ENCODE measurements around the gene IL17C.

IL17C gene

GRCh38 chr16:88687254-88687576 is 48.8 kb downstream of the IL17C start:
- no peak for DNase-seq

GRCh38 chr16:88687676-88688012 is 49.3 kb downstream of the IL17C start:
- no peak for DNase-seq

- no peak for DNase-seq
Measured at GRCh38 chr16:88688013-88688778, 49.8 kb downstream of the IL17C start.
